CD4-positive, alpha-beta memory T cell (primary cell): ENCODE data around the gene CLDND1. TPM values are rescaled to one million over a fixed set of nuclear protein-coding genes. Genes with fewer than 3 reads are reported as not detected.

ENCODE experiments used
- CTCF ChIA-PET: fragments of 350-600 bp; sonication (Branson Sonifier 250); formaldehyde crosslinking; loops from one replicate; lab custom pipeline; 2021; ENCODE audit warnings: inconsistent platforms; ENCODE audit not compliant: partially characterized antibody; lab: Charles Lee
- POLR2A ChIA-PET: fragments of 350-600 bp; sonication (Branson Sonifier 250); formaldehyde crosslinking; loops from one replicate; lab custom pipeline; 2021; ENCODE audit not compliant: partially characterized antibody; lab: Charles Lee
- DNase-seq, 5 donors: peaks; one replicate each; pipeline versions ENCODE4 v3.0.0 to v3.0.0-alpha.2; 2020 to 2022; ENCODE audit warnings: mixed read lengths in 1 of 5
- H3K27ac ChIP-seq: one replicate; pipeline ENCODE4 v1.7.0; 2013; ENCODE audit warnings: low read depth, low read length
- H3K27me3 ChIP-seq: 2 replicates; pipeline ENCODE4 v1.7.0; 2013; ENCODE audit warnings: mild to moderate bottlenecking, low read length, moderate library complexity; ENCODE audit not compliant: insufficient read depth
- H3K36me3 ChIP-seq: 2 replicates; pipeline ENCODE4 v1.7.0; 2013; ENCODE audit warnings: mild to moderate bottlenecking, low read length, moderate library complexity; ENCODE audit not compliant: insufficient read depth
- H3K4me1 ChIP-seq: 2 replicates; pipeline ENCODE4 v1.7.0; 2013; ENCODE audit warnings: mild to moderate bottlenecking, low read length, moderate library complexity; ENCODE audit not compliant: insufficient read depth
- H3K4me3 ChIP-seq, 2 donors: one replicate each; pipeline ENCODE4 v1.7.0; 2013; ENCODE audit warnings: low read length in 2 of 2, mild to moderate bottlenecking in 1 of 2
- H3K9me3 ChIP-seq, 2 donors: one replicate each; pipeline ENCODE4 v1.7.0; 2013; ENCODE audit warnings: low read length in 2 of 2, control low read depth in 1 of 2; ENCODE audit not compliant: control insufficient read depth in 1 of 2
- H3K27ac Mint-ChIP-seq, 7 donors: one replicate each; pipeline ENCODE4 v1.8.0; 2020 to 2021; ENCODE audit warnings: mixed read lengths in 7 of 7, mild to moderate bottlenecking in 6 of 7, inconsistent platforms in 3 of 7, moderate library complexity in 3 of 7
- H3K27me3 Mint-ChIP-seq, 2 donors: one replicate each; pipeline ENCODE4 v1.8.0; 2020 to 2021; ENCODE audit warnings: mixed read lengths in 2 of 2
- H3K36me3 Mint-ChIP-seq, 2 donors: one replicate each; pipeline ENCODE4 v1.8.0; 2020 to 2021; ENCODE audit warnings: mixed read lengths in 2 of 2, inconsistent platforms in 1 of 2, mild to moderate bottlenecking in 1 of 2
- H3K4me1 Mint-ChIP-seq, 4 donors: one replicate each; pipeline ENCODE4 v1.8.0; 2020 to 2021; ENCODE audit warnings: mixed read lengths in 4 of 4, mild to moderate bottlenecking in 1 of 4
- H3K4me3 Mint-ChIP-seq, 8 donors: one replicate each; pipeline ENCODE4 v1.8.0; 2020 to 2021; ENCODE audit warnings: mixed read lengths in 8 of 8, mild to moderate bottlenecking in 7 of 8, moderate library complexity in 6 of 8, inconsistent platforms in 3 of 8
- H3K9me3 Mint-ChIP-seq, 8 donors: one replicate each; pipeline ENCODE4 v1.8.0; 2020 to 2021; ENCODE audit warnings: mixed read lengths in 8 of 8, mild to moderate bottlenecking in 5 of 8, inconsistent platforms in 3 of 8, moderate library complexity in 1 of 8
- intact Hi-C: fragments of 100-400 bp; cut with micrococcal nuclease; formaldehyde crosslinking; loops from one replicate; pipeline ENCODE4 v1.15.1; 2023
- polyA plus RNA-seq, 2 donors: library from polyadenylated mRNA; unstranded; fragments of 300-500 nt; fragmentation: Illumina TruSeq; gene quantifications; one replicate each; pipeline ENCODE4 v1.2.3, GENCODE V29; 2021
- total RNA-seq, 2 experiments: library from RNA; stranded (reverse); gene quantifications; one replicate each; pipeline ENCODE4 v1.2.3, GENCODE V29; 2021

Gene CLDND1
- total and polyA plus RNA-seq, 4 experiments from 2014 or later: 149 to 431 (median 333) TPM

GRCh38 chr3:98532709-98533571 is 10.2 kb upstream of the CLDND1 start:
- H3K27ac Mint-ChIP-seq: peak overlapping the region in 5 of 7 donors; percentile 26 to 81 (median 51)
- no peaks in the 10 kb centered on the region for H3K9me3 ChIP-seq
- peak overlapping the region in 1 of 2 donors; percentile 3 for H3K4me3 ChIP-seq
- intact Hi-C loops: no loop called here
- H3K27ac ChIP-seq: peak overlapping the region; percentile 9
- H3K9me3 Mint-ChIP-seq: peaks cover 0 to 2% (median 0%) of the 10 kb centered on the region in 8 donors
- H3K27me3 ChIP-seq: no peaks in the 10 kb centered on the region
- H3K4me1 Mint-ChIP-seq: peaks cover 13 to 21% (median 18%) of the 10 kb centered on the region in 4 donors
- POLR2A ChIA-PET: interaction anchor here (1.1 to 13.1 kb wide), 11 partner anchors 10 to 62 kb away, joined by 3 to 163 read pairs (median 5); partner anchors contain the start of genes CLDND1 and CPOX
- H3K27me3 Mint-ChIP-seq: no peaks in the 10 kb centered on the region
- H3K36me3 Mint-ChIP-seq: no peaks in the 10 kb centered on the region
- peak overlapping the region; percentile 44 to 89 (median 68) for H3K4me3 Mint-ChIP-seq
- H3K4me1 ChIP-seq: no peaks in the 10 kb centered on the region
- no peaks in the 10 kb centered on the region for H3K36me3 ChIP-seq
- DNase-seq: no peak
- CTCF ChIA-PET: interaction anchor here (0.9 to 3.1 kb wide), 3 partner anchors 10 to 64 kb away, joined by 3 to 12 read pairs (median 11); partner anchors contain the start of gene CLDND1

- intact Hi-C loops: no loop called here
- no peaks in the 10 kb centered on the region for H3K36me3 ChIP-seq
- CTCF ChIA-PET: interaction anchor here (2.2 to 3.1 kb wide), 2 partner anchors 9 to 40 kb away, joined by 11 to 12 read pairs; partner anchors contain the start of gene CLDND1
- H3K4me1 ChIP-seq: no peaks in the 10 kb centered on the region
- H3K27ac ChIP-seq: peak overlapping the region; percentile 9
- H3K9me3 ChIP-seq: no peaks in the 10 kb centered on the region
- Mint-ChIP-seq H3K4me3 (peak overlapping the region; percentile 44 to 89 (median 68)), H3K36me3 (no peaks in the 10 kb centered on the region), H3K27me3 (no peaks in the 10 kb centered on the region), H3K4me1 (peaks cover 13 to 21% (median 18%) of the 10 kb centered on the region in 4 donors), H3K9me3 (peaks cover 0 to 2% (median 0%) of the 10 kb centered on the region in 8 donors), H3K27ac (peak overlapping the region in 5 of 7 donors; percentile 26 to 78 (median 37))
- H3K4me3 ChIP-seq: no peak overlapping the region
- no peaks in the 10 kb centered on the region for H3K27me3 ChIP-seq
- POLR2A ChIA-PET: interaction anchor here (1.2 to 13.1 kb wide), 8 partner anchors 10 to 61 kb away, joined by 3 to 163 read pairs (median 10); partner anchors contain the start of genes CLDND1 and CPOX
- no peak for DNase-seq
Measured at GRCh38 chr3:98532275-98532637, 9.6 kb upstream of the CLDND1 start.

DNA sequence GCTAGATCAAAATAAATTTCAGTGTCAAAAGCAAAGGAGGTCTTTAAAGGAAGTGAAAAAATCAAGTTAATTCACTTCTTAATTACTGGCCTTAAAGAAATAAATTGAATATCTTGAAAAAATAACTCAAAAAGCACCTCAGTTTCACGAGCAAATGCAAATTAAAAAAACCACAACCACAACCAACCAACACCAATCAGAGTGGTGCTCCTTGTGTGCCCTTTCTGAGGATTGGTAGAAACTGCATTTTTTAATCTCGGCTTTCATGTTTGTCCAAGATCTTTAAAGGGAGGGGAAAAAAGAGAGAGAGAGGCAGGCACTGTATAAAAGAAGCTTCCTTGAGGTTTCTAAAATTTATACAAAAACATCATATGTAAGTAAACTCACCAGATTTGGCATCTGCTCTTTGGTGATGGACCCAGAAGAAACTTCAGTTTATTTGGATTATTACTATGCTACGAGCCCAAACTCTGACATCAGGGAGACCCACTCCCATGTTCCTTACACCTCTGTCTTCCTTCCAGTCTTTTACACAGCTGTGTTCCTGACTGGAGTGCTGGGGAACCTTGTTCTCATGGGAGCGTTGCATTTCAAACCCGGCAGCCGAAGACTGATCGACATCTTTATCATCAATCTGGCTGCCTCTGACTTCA is 9.0 kb upstream of the CLDND1 start, which contains the start of gene GPR15:
GPR15 (plus strand) TSS at position 357 of the 653 bp plus-strand sequence; CDS start at position 413, 56 bp downstream.
- peak in 1 of 5 donors; percentile 58 for DNase-seq
- Mint-ChIP-seq H3K4me3 (peak within 1 kb of the TSS; percentile 44 to 89 (median 68)), H3K27ac (peak within 1 kb of the TSS in 6 of 7 donors; percentile 24 to 81 (median 46)), H3K9me3 (peaks cover 0 to 2% (median 0%) of the 10 kb centered on the region in 8 donors), H3K27me3 (no peaks in the 10 kb centered on the region), H3K36me3 (no peaks in the 10 kb centered on the region), H3K4me1 (peaks cover 10 to 19% (median 16%) of the 10 kb centered on the region in 4 donors)
- intact Hi-C loops: no loop called here
- Histone ChIP-seq H3K4me1 (no peaks in the 10 kb centered on the region), H3K4me3 (peak within 1 kb of the TSS in 1 of 2 donors; percentile 3), H3K27ac (peak within 1 kb of the TSS; percentile 9), H3K27me3 (no peaks in the 10 kb centered on the region), H3K9me3 (no peaks in the 10 kb centered on the region), H3K36me3 (no peaks in the 10 kb centered on the region)
- CTCF ChIA-PET: interaction anchor here (3.1 kb wide), 1 partner anchor 40 kb away, joined by 12 read pairs; no protein-coding TSS in a partner anchor
- POLR2A ChIA-PET: interaction anchor here (1.3 to 13.1 kb wide), 6 partner anchors 10 to 41 kb away, joined by 4 to 163 read pairs (median 32); partner anchors contain the start of gene CLDND1

DNA sequence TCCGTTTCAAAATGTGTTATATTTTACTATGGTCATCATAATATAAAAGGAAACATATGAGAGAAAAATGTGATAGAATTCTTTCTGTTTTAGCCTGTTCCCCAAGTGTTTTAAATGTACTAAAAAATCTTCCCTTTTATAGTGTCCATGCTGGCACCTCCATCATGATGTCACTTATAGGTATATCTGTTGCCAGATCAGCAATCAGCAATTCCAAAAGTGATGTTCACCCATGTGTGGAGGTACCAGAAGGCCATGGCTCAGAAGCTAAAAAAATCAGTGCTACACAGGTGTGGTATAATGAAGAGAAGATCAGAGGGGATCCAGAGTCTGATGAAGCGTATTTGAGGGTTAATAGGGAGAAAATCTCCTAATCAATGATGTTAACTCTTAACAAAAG is 8.0 kb upstream of the CLDND1 start:
- H3K27me3 Mint-ChIP-seq: no peaks in the 10 kb centered on the region
- H3K4me3 ChIP-seq: no peak overlapping the region
- peaks cover 7 to 18% (median 15%) of the 10 kb centered on the region in 4 donors for H3K4me1 Mint-ChIP-seq
- no peaks in the 10 kb centered on the region for H3K27me3 ChIP-seq
- H3K36me3 Mint-ChIP-seq: no peaks in the 10 kb centered on the region
- peaks cover 0 to 2% (median 0%) of the 10 kb centered on the region in 8 donors for H3K9me3 Mint-ChIP-seq
- intact Hi-C loops: no loop called here
- H3K36me3 ChIP-seq: no peaks in the 10 kb centered on the region
- H3K27ac Mint-ChIP-seq: no peak overlapping the region
- no peak overlapping the region for H3K27ac ChIP-seq
- ChIA-PET POLR2A (interaction anchor here (1.7 to 10.7 kb wide), 2 partner anchors 25 to 34 kb away, joined by 4 to 163 read pairs; no protein-coding TSS in a partner anchor), CTCF (interaction anchor here (1.3 kb wide), 2 partner anchors 10 to 12 kb away, joined by 4 to 5 read pairs; no protein-coding TSS in a partner anchor)
- no peak for DNase-seq
- no peaks in the 10 kb centered on the region for H3K9me3 ChIP-seq
- no peak overlapping the region for H3K4me3 Mint-ChIP-seq
- H3K4me1 ChIP-seq: peaks cover 3% of the 10 kb centered on the region

GRCh38 chr3:98529856-98530459 is 7.3 kb upstream of the CLDND1 start:
- ChIA-PET POLR2A (interaction anchor here (1.7 to 10.7 kb wide), 2 partner anchors 25 to 34 kb away, joined by 4 to 163 read pairs; no protein-coding TSS in a partner anchor), CTCF (interaction anchor here (0.9 to 1.3 kb wide), 3 partner anchors 11 to 34 kb away, joined by 3 to 5 read pairs (median 4); no protein-coding TSS in a partner anchor)
- Mint-ChIP-seq H3K36me3 (no peaks in the 10 kb centered on the region), H3K9me3 (peaks cover 0 to 2% (median 0%) of the 10 kb centered on the region in 8 donors), H3K27me3 (no peaks in the 10 kb centered on the region), H3K4me1 (peaks cover 12 to 24% (median 16%) of the 10 kb centered on the region in 4 donors), H3K27ac (peak overlapping the region in 2 of 7 donors; percentile 52 to 70), H3K4me3 (no peak overlapping the region)
- DNase-seq: no peak
- H3K4me1 ChIP-seq: peaks cover 9% of the 10 kb centered on the region
- H3K36me3 ChIP-seq: no peaks in the 10 kb centered on the region
- intact Hi-C loops: no loop called here
- no peaks in the 10 kb centered on the region for H3K27me3 ChIP-seq
- no peak overlapping the region for H3K4me3 ChIP-seq
- no peak overlapping the region for H3K27ac ChIP-seq
- H3K9me3 ChIP-seq: no peaks in the 10 kb centered on the region

DNA sequence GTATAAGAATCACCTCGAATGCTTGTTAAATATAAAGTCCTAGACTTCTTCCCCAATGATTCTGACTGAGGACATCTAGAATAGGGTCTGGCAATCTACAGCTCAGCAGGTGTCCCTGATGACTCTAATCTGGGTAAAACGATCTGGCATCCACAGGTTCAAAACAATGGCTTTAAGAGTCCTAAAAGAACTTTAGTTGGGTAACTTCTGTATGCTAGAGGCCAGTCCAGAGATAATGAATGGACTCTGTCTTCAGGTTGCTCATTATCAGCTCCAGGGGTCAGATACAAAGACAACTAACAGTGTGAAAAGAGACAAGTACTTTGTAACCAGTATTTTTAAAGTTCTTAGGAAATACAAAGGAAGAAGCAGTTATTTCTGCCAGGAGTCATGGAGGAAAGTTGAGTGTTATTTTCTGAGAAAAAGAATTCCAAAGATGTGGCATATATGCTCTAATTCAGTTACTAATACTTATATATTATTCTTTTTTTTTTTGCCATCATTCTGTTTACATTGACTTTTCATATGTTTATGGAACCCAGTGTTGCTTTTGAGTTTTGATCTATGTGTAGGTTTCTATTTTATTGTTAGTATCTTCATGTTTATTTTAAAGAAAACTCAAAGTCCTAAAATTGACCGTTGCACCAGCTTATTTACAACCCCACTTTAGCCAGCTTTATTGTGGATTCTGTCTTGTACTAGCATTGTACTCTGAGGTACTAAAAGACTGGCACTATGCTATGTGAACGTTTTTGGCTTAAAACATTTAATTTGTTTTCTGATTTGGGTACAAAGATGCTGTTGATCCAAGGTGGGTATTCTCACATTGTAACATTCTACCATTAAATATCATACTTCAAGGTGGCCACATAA is 6.0 kb upstream of the CLDND1 start:
- Mint-ChIP-seq H3K27me3 (no peaks in the 10 kb centered on the region), H3K36me3 (no peaks in the 10 kb centered on the region), H3K9me3 (peaks cover 0 to 2% (median 0%) of the 10 kb centered on the region in 8 donors), H3K4me1 (peaks cover 12 to 25% (median 16%) of the 10 kb centered on the region in 4 donors), H3K4me3 (no peak overlapping the region), H3K27ac (no peak overlapping the region)
- Histone ChIP-seq H3K27me3 (no peaks in the 10 kb centered on the region), H3K9me3 (no peaks in the 10 kb centered on the region), H3K36me3 (no peaks in the 10 kb centered on the region), H3K27ac (no peak overlapping the region), H3K4me1 (peaks cover 9% of the 10 kb centered on the region), H3K4me3 (no peak overlapping the region)
- intact Hi-C loops: no loop called here
- ChIA-PET CTCF (no interaction called here), POLR2A (interaction anchor here (10.7 kb wide), 1 partner anchor 36 kb away, joined by 163 read pairs; no protein-coding TSS in a partner anchor)
- no peak for DNase-seq
